ENCODE measurements around the gene OBI1.

The OBI1 gene

GRCh38 chr13:78586706-78587105, 72.2 kb downstream of the OBI1 start:
- no peak overlapping the region for H3K4me3 ChIP-seq (ENCODE audit: low read length)
- no peaks in the 10 kb centered on the region for H3K9me2 ChIP-seq (replicated peaks; ENCODE audit: control insufficient read depth, low read length)
- no peaks in the 10 kb centered on the region for H3F3A ChIP-seq (ENCODE audit: control insufficient read depth, insufficient read depth)
- no peaks in the 10 kb centered on the region for H3K27me3 ChIP-seq (ENCODE audit: control insufficient read depth, low read length)
- no peak overlapping the region for H3K4me2 ChIP-seq (ENCODE audit: low read length)
- no peaks in the 10 kb centered on the region for H4K20me1 ChIP-seq (ENCODE audit: control insufficient read depth, insufficient read depth, low read depth, low read length)
- TF ChIP-seq CTCF (IDR thresholded peaks at IDR 0.05; ENCODE audit: low read depth, low read length, poor library complexity, severe bottlenecking) = peak; percentile 21
- TF ChIP-seq EZH2phosphoT487 (IDR thresholded peaks at IDR 0.05; ENCODE audit: borderline replicate concordance, low read length) = no peak
- H3K4me1 ChIP-seq (ENCODE audit: control insufficient read depth, low read length) = no peaks in the 10 kb centered on the region
- H3K36me3 ChIP-seq (ENCODE audit: control insufficient read depth, low read length) = no peaks in the 10 kb centered on the region
- H3K27ac ChIP-seq (ENCODE audit: low read depth, low read length) = no peak overlapping the region
- H3K79me2 ChIP-seq (ENCODE audit: control insufficient read depth, low read length) = no peaks in the 10 kb centered on the region
- no peaks in the 10 kb centered on the region for H3K9me3 ChIP-seq (ENCODE audit: control insufficient read depth, insufficient read depth, low read length)

- Histone ChIP-seq H3K4me1 (ENCODE audit: control insufficient read depth, low read length) (no peaks in the 10 kb centered on the region), H3K27ac (ENCODE audit: low read depth, low read length) (no peak overlapping the region), H4K20me1 (ENCODE audit: control insufficient read depth, insufficient read depth, low read depth, low read length) (no peaks in the 10 kb centered on the region), H3K9me3 (ENCODE audit: control insufficient read depth, insufficient read depth, low read length) (no peaks in the 10 kb centered on the region), H3K4me3 (ENCODE audit: low read length) (no peak overlapping the region), H3K27me3 (ENCODE audit: control insufficient read depth, low read length) (no peaks in the 10 kb centered on the region), H3F3A (ENCODE audit: control insufficient read depth, insufficient read depth) (no peaks in the 10 kb centered on the region), H3K36me3 (ENCODE audit: control insufficient read depth, low read length) (no peaks in the 10 kb centered on the region), H3K9me2 (replicated peaks; ENCODE audit: control insufficient read depth, low read length) (no peaks in the 10 kb centered on the region), H3K79me2 (ENCODE audit: control insufficient read depth, low read length) (no peaks in the 10 kb centered on the region), H3K4me2 (ENCODE audit: low read length) (no peak overlapping the region)
- TF ChIP-seq CTCF (IDR thresholded peaks at IDR 0.05; ENCODE audit: low read depth, low read length, poor library complexity, severe bottlenecking) (no peak), EZH2phosphoT487 (IDR thresholded peaks at IDR 0.05; ENCODE audit: borderline replicate concordance, low read length) (no peak)
Observed at GRCh38 chr13:78576261-78576660, 82.7 kb downstream of the OBI1 start.

GRCh38 chr13:78572459-78572858, 86.5 kb downstream of the OBI1 start:
- Histone ChIP-seq H3K36me3 (ENCODE audit: control insufficient read depth, low read length) (no peaks in the 10 kb centered on the region), H3K4me3 (ENCODE audit: low read length) (no peak overlapping the region), H3K9me2 (replicated peaks; ENCODE audit: control insufficient read depth, low read length) (no peaks in the 10 kb centered on the region), H3K4me1 (ENCODE audit: control insufficient read depth, low read length) (no peaks in the 10 kb centered on the region), H3K9me3 (ENCODE audit: control insufficient read depth, insufficient read depth, low read length) (no peaks in the 10 kb centered on the region), H3K27ac (ENCODE audit: low read depth, low read length) (no peak overlapping the region), H3K79me2 (ENCODE audit: control insufficient read depth, low read length) (no peaks in the 10 kb centered on the region), H3F3A (ENCODE audit: control insufficient read depth, insufficient read depth) (no peaks in the 10 kb centered on the region), H3K4me2 (ENCODE audit: low read length) (no peak overlapping the region), H3K27me3 (ENCODE audit: control insufficient read depth, low read length) (no peaks in the 10 kb centered on the region), H4K20me1 (ENCODE audit: control insufficient read depth, insufficient read depth, low read depth, low read length) (no peaks in the 10 kb centered on the region)
- TF ChIP-seq EZH2phosphoT487 (IDR thresholded peaks at IDR 0.05; ENCODE audit: borderline replicate concordance, low read length) = no peak
- no peak for TF ChIP-seq CTCF (IDR thresholded peaks at IDR 0.05; ENCODE audit: low read depth, low read length, poor library complexity, severe bottlenecking)

GRCh38 chr13:78569029-78569428, 89.9 kb downstream of the OBI1 start:
- Histone ChIP-seq H3K9me2 (replicated peaks; ENCODE audit: control insufficient read depth, low read length) (no peaks in the 10 kb centered on the region), H3K4me1 (ENCODE audit: control insufficient read depth, low read length) (no peaks in the 10 kb centered on the region), H3K9me3 (ENCODE audit: control insufficient read depth, insufficient read depth, low read length) (no peaks in the 10 kb centered on the region), H4K20me1 (ENCODE audit: control insufficient read depth, insufficient read depth, low read depth, low read length) (no peaks in the 10 kb centered on the region), H3K79me2 (ENCODE audit: control insufficient read depth, low read length) (no peaks in the 10 kb centered on the region), H3K4me2 (ENCODE audit: low read length) (no peak overlapping the region), H3K27ac (ENCODE audit: low read depth, low read length) (no peak overlapping the region), H3K27me3 (ENCODE audit: control insufficient read depth, low read length) (no peaks in the 10 kb centered on the region), H3K36me3 (ENCODE audit: control insufficient read depth, low read length) (no peaks in the 10 kb centered on the region), H3F3A (ENCODE audit: control insufficient read depth, insufficient read depth) (no peaks in the 10 kb centered on the region), H3K4me3 (ENCODE audit: low read length) (no peak overlapping the region)
- TF ChIP-seq EZH2phosphoT487 (IDR thresholded peaks at IDR 0.05; ENCODE audit: borderline replicate concordance, low read length) (no peak), CTCF (IDR thresholded peaks at IDR 0.05; ENCODE audit: low read depth, low read length, poor library complexity, severe bottlenecking) (no peak)

Data from DOHH2 (cell line).